ENCODE measurements around the gene ZIC5.

ZIC5 gene

DNA sequence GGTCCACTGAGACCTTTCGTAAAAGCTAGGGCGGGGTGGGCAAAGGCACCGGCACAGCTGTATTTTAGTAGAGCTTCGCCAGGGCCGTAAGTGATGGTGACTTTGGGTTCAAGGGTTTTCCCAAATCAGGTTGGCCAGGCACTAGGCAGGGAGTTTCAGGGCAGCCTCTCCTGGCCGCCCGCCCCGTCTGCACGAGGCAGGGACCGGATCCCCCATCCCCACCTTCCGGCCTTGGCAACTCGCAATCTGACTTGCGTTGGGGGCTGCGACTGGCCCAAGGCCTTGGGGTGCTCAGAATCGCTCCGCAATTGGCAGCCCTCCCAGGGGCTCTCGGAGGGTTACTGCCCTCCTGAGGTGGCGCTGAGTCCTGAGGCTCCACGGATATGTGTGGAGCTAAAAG, 4.1 kb upstream of the ZIC5 start:
- DNase-seq (ENCODE audit: low spot score), result no peak

DNA sequence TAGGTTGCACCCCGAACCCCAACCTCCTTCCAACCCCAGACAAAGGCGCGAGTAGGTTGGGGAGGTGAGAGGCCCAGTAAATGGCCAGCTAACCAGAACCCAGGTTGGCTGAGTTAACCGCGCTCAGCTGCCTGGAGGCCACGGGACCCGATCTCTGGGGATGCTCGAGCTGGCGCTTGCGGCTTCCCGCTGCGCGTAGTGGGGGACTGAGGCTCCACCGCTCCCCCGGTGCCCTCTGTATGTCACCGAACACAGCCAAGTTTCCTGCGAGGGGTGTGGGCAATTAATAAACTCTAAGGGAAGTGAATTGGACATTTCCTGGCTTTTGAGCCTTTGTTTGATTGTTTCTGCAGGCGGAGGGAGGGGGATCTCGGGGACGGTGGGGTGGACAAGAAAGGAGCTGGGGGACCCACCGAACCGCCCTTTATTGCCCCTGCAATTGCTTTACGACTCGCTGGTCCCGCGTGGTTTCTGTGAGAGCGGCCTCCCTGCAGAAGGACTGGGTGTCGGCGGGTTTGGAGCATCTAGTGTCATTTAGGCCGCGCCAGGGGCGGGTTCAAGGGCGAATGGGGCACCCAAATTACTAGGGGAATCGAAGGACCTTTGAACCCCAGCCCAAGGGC, 3.5 kb upstream of the ZIC5 start:
- no peak for DNase-seq (ENCODE audit: low spot score)

DNA sequence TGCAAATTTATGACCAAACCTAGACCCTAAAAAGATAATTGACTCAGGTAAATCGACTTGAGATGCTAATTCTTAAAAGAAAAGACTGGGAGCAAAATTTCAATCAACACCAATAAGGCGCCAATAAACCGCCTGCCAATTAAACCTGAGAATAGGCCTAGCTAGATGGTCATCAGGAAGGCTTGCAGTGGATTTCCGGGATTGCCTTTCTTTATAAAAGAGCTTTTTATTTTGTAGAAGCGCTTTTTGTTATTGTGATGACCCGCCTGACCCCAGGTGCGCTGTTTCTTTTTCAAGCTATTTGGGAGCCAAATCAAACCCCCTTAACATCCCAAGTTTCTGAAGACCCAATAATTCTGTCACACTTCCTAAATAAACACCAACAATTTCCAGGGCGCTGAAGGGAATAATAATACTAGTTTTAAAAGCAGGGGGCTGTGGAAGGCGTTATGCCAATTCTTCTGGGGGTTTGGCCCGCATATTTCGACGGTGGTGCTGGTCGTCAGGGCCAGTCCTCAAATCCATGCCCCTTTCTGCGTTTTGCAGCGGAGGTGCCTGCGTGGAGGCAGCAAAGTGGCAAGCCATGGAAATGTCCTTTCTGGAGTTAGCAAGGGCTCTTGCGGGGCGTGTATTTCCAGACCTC, 2.9 kb upstream of the ZIC5 start:
- no peak for DNase-seq (ENCODE audit: low spot score)

DNA sequence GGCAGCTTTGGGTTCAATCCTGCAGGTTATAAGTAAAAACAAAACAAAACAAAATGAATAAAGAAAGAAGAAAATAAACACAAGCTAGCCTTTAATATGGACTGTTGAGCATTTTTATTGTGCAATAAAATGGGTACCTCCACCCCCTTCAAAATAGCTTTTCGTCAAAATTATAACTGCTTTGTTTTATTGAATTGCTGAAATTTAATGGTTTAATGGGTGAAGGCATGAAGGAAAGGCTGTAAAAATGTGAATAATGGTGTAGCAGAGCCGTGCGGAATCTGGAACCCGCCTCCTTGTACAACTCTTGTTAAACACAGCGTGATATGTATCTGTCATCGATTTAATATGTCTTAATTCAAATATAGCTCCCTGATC, 2.2 kb upstream of the ZIC5 start:
- DNase-seq (ENCODE audit: low spot score), result no peak

DNA sequence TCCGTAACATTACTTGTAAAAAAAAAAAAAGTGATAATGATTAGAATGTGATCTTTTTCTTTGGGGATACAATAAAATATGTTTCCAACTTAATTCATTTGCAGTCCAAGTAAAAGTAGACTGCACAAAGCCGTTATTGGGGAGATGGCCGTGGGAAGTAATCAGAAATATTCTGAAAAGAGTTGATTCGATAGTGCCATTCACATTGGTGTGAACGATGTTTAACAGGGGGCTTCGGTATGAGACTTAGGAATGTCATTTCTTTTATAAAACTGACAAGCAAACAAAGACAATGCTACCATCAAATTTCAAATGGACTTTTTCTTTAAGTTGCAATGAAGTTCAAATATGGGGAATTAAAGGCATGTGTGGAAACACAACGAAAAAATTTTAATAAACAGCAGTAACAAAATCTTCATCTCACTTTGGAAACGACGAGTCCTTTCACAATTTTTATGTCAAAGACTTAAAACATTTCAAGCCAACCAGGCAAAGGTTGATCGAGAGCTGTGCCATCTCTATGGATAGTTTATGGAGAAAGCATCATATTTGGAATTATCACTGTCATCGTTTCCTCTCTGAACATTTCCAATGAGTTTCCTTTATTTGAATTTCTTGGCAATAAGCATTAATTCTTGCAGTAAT, 1.7 kb upstream of the ZIC5 start:
- no peak for DNase-seq (ENCODE audit: low spot score)

DNA sequence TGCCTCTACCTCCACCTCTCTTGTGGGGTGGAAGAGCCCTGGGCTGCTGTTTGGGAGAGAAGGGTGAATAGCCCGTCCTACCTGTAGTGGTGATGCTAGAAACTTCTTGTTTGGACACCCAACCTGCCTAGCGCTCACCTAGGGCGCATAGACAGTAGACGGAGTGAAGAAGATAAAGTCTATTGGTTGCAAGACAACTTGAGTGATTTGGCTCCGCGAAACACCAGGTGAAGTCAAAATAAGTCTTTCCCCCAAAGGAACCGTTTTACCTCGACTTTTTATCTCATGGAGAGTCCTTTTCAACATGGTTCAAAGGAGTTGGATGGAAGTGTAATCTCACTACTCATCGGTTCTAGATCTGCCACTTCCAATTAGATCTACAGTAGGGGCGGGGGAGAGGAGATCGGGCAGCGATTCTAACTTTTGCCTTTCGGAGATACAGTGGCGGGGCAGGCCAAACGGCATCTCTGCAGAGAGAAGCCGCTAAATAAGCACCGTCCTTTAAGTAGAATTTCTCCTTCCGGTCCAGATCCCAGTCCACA, 694 bp upstream of the ZIC5 start:
- no peak for DNase-seq (ENCODE audit: low spot score)

DNA sequence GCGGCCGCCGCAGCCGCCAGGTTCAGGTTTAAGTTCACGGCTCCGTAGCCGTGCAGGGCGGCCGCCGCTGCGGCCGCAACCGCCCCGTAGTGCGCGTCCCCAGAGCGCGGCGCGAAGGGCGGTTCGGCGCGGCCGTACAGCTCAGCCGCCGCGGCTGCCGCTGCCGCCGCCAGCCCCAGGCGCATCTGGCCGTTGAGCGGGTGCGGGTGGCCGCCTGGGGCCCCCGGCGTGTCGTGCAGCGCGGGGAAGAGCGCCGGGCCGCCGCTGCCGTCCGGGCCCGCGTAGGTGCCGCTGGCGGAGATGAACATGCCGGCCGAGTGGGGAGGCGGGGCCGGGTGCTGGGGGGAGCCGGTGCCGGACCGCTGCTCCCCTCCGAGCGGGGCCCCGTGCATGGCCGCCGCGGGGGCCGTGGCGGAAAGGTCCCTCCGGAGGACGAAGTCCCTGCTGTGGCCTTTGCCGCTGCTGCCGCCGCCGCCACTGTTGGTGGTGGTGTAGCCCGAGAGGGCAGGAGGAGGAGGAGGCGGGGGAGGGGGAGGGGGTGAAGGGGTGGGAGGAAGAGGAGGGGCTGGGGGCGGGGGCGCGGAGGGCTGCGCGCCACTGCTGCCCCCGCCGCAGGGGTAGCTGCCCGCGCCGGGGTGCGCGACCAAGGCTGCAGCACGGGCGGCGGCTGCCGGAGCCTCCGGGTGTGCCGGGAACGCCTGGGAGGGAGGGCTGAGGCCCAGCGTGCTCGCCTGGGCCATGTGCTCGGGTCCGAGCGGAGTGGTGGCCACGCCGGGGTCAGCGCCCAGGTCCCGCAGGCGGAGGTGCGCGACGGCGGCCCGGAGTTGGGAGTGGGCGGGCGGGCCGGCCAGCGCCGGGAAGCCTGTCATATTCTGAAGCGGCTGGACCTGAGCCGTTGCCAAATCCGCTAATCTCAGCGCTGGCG, 654 bp downstream of the ZIC5 start:
- no peak for DNase-seq (ENCODE audit: low spot score)

DNA sequence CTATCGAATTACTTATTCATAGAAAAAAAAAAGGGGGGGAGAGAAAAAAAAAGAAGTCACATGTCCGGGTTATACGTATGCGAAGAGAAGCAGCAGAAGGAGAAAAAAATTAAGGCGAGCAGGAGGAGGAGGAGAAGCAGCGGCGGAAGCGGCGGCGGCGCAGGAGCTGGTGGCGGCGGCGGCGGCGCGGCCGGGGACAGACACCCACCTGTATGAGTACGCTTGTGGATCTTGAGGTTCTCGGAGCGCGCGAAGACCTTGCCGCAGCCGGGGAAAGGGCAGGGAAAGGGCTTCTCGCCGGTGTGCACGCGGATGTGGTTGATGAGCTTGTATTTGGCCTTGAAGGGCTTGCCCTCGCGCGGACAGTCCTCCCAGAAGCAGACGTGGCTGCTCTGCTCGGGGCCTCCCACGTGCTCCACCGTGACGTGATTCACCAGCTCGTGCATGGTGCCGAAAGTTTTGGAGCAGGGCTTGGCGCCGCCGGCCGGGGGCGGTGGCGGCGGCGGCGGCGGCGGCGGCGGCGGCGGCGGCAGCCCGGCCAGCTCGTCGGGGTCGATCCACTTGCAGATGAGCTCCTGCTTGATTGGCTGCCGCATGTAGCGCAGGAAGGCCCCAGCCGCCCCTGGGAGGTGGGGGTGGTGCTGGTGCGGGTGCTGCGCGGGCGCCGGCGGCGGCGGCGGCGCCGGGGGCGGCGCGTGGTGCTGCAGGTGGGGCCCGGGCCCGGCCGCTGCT, 1.5 kb downstream of the ZIC5 start:
- no peak for DNase-seq (ENCODE audit: low spot score)

DNA sequence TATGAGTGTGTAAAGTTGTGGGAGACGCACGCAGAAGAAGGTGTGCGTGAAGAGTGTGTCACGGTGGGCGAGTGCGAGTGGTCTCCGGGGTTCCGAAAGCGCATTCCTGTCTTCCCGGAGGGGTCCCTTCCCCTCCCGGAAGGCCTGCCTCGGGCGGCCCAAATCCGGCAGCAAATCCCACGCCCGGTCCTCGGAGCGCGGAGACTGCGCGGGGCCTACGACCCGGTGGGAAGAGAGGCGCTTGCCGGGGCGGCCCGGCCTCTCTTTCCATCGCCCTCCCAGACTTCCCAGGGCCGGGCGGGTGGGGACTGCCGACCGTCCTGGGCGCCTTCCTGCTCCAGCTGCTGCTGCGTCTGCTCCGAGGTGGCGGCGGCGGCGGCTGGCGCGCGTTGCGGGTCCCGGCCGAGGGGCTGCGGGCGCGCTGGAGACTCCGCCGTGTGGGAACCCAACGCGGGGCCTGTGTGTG, 2.1 kb downstream of the ZIC5 start:
- DNase-seq (ENCODE audit: low spot score), result no peak

DNA sequence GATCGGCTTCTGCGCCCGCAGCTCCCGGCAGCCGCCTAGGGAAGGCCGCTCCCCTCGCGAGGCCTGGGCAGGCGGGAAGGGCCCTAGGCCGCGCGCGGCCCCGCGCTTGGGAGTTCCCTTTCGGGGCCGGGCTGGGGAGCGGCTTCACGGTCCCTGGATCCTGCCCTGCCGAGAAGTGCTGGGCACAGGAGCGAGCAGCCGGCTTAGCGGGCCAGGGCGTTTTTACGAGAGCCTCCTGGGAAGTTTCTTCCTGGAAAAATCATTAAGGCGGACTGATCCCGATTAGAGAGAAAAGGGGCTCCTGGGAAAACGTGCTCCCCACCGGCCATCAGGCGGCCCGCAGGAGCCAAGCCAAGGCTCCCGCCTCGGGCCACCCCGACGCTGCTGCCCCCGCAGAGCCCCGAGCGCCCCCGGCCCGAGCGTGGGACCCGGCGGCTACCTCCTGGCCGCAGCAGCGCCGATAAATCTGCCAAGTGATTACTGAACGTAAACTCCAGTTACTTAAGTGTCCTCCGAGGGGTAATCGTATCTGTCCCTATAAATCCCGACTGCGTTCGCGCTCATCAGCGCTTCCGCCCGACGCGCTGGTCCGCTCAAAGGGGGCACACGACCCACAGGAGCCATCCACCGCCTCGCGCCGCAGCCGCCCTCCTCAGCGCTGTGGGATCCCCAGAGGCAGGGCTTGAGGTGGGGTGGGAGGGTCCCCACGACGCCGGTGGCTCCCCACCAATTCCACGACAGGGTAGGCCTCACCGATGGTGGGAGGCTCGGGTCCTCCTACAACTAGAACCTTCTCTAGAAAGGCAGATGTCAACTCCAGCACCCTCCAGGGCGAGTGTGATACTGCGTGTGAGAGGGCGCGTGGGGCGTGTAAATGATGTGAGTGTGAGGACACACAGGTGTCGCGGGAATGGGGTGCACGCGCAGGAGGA, 2.8 kb downstream of the ZIC5 start:
- DNase-seq (ENCODE audit: low spot score), result no peak

DNA sequence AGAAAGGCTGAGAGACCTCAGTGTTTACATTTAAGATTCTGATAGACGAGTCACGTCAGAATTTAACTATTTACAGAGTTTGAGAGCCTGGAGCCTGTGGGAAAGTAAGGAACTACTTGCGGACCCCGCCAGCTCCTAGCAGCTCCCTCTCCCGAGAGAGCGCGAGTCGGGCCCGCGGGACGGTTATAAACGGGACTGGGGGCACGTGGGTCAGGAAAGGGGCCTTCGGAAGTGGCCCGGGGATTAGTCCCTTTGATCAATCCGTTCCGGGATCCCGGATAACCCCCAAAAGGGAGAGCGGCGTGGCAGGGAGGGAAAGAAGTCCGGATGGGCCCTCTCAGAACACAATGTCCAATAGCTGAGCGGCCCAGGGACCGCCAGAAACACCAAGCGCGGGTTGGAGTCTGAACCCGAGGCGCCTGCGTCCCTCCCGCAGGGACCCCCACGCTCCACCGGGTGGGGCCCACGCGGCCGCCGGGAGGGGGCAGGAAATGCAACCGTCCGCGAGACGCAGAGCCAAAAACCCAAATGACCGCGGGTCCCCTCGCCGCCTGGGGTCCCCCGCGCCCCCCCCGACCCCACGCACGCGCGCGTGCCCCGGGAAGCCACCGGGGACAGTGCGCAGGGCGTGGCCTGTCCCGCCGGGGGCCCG, 3.6 kb downstream of the ZIC5 start:
- DNase-seq (ENCODE audit: low spot score), result no peak

DNA sequence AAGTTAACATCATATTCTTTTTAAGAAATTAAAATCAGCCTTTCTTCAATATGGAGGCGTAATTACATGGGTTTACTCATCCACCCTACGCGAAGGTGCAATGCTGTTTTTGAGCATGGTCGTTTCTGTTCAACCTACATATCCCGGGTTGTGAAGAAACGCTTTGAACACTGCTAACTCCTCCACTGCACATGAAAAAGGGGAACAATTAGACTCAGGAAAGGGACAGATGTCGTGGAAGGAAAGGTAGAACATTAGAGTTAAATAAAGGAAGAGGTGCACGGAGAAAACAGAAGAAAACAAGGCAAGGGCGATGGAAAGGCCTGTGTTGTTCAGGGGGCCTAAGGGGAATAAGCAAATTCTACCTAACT, 4.1 kb downstream of the ZIC5 start:
- DNase-seq (ENCODE audit: low spot score), result no peak

DNA sequence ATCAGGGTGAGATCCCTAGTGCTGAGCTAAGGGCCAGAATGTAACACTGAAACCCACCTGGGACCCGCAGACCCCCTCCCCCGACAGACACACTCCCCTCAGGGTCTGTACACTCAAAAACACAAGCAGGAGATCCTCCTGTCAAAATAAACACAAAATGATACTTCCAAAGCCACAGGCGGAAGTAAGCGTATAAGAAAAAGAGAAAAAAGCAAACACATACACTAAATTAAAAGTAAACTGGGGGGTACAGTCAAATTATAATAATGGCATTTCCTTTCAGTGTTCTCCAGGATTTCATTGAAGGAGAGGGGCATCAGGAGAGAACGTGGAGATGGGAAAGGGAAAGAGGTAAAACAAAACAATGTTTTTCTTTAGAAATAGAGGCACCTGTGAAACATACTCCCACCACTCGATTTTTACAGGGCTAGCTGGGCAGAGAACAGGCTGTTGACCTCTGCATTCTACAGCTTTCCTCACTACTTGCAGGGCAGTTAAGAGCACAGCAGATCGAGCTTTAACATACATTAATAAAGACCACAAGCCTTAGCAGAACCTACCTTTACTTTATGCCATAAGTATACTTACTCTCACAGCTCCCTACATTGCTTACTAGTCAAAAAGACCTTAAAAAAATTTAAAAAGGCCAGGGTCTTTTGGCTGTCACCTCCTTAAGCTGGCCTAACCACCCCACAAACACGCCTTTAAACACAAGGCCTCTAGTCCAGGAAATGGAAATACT, 5.3 kb downstream of the ZIC5 start:
- DNase-seq (ENCODE audit: low spot score), result no peak

DNA sequence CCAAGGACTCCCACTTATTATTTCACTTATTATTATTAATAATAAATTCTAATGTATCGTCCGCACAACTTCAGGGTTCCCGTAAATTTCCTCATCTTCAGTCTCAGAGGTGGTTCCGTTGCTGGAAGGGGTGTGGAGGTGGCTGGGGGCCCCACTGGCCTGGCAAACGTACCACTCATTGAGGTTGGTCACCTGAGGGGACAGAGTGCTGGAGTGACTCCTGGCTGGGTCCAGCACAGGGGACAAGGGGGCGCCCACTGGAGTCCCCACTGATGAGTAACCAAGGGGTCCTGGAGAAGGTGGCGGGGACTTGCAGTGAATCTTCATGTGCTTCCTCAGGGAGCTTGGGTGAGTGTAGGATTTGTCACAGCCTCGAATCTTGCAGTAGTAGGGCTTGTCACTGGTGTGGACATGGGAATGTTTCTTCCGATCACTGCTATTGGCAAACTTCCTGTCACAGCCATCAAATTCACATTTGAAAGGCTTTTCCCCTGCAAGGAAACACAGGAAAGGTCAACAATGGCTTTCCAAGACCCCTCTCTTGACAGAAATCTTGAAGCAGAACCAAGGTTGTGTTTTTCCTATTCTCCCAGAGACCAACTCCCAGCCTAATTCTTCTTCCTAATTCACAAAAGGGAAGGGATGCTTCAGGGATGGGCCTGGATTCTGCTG, 6.1 kb downstream of the ZIC5 start:
- DNase-seq (ENCODE audit: low spot score), result no peak

DNA sequence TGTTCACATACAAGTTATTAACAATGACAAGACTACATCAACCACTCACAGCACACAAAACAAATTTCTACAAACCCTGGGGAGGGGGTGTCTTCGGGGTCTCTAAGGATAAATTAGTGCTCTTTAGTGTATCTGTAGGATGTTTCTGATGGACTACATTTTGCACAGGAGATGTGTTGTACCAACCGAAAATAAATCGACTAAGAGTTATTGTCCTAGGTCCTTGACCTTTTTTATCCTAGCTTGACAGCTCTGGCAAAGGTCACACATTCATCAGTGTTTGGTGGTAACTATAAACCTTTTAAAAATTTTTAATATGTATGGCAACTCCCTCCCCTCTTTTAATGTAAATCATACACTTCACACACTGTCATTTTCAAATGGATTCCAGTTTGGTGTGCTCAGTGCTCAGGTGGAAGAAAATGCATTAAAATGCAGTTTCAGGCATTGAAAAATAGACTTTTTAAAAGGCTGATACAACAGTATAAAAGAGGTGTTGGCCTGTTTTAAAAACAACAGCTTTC, 7.7 kb downstream of the ZIC5 start:
- DNase-seq (ENCODE audit: low spot score), result no peak

DNA sequence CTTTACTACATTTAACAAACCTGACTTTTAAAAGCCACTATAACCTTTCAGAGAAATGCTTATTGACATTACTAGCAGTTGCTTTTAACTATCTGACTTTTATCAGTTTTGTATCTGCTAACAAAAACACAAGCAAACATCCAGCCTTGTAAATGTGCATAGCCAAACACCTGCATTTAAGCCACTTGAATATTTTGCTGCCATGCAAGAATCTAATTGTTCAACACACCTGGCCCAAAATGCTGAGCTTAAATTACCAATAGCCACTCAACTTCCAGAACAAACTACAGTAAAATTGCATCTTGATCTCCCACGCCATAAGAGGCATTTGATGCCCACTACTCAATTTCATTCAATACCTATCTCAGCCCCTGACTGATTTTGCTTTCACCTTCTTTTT, 9.3 kb downstream of the ZIC5 start:
- DNase-seq (ENCODE audit: low spot score), result no peak

DNA sequence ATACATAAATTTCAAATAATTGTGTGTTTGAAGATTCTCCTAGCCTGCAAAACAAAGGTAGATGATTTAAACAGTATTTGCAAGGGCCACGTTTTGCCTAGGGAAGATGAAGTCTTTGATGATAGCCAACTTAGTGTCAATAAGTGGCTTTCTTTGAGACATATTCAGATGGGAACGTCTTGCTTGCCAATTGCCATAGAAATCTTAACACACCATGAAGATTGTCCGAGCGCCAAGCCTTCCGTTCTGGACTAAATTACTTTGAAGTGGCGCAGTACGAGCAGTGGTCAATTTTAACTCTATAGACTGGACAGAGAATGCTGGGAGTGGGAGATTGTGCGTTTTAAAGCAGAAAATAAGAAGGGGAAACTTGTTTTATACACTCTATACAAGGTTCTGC, 9.9 kb downstream of the ZIC5 start:
- DNase-seq (ENCODE audit: low spot score), result no peak

DNA sequence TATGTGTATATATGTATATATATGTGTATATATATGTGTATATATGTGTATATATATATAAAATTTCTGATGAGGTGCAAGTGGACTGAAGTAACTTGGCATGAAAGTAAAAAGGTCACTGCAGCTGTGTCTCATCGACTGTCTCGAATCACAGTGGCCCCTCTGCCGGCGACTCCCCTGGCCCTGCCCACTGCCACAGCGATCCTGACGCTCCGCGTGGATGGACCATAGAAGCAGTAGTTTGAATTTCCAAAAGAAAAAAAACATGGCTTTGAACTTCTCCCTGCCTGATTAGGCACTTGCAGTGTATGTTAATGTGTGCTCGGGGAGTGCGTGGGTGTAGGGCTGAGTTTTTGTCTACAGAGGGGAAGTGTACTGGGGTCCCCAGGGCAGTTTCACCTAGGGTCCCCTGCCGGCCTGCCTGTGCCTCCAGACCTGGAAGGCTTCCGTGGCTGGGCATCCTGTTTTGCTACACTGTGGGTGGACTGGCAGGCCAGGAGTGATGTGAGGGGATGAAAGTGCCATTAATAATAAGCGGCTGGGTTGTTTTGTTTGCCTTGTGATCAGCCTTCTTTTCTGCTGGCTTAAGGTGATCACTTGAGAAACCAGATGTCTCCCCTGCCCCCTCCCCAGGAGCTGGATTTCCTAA, 10.8 kb downstream of the ZIC5 start:
- no peak for DNase-seq (ENCODE audit: low spot score)

Measured in AG08396 (cell line).